ENCODE results near the gene SUGCT. TPM values are rescaled to one million over a fixed set of nuclear protein-coding genes. Genes with fewer than 3 reads are reported as not detected.

Gene SUGCT
- total RNA-seq, 2 donors from 2014 or later = 0.66 to 0.80 TPM

- no peak overlapping the region for H3K4me3 Mint-ChIP-seq
- H3K27ac Mint-ChIP-seq = no peak overlapping the region
- no peaks in the 10 kb centered on the region for H3K4me1 Mint-ChIP-seq
- ATAC-seq (replicated peaks) = no peak
- H3K9me3 Mint-ChIP-seq = peaks cover 9% of the 10 kb centered on the region
- no peaks in the 10 kb centered on the region for H3K36me3 Mint-ChIP-seq (ENCODE audit: low read depth)
- no peaks in the 10 kb centered on the region for H3K27me3 Mint-ChIP-seq
Observed at GRCh38 chr7:40780460-40780859, 645.7 kb downstream of the SUGCT start.

DNA sequence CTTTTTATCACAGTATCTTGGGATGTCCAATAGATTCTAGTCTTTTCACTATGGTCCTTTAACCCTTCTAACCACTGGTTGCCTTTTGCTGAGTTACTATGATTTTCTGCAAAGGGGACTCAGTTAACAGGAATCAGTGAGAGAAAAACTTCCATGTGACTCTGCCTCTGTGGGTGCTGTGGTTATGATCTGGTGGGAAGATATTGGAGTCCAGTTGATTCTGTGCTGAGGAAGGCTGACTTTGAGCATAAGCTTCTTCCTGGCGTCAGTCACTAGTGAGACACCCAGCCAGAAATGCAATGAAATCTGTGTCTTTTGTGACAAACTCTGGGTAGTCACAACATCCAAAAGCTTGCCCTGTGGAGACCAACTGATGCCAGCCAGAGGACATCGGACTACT lies 648.0 kb downstream of the SUGCT start:
- Mint-ChIP-seq H3K36me3 (ENCODE audit: low read depth) (no peaks in the 10 kb centered on the region), H3K27ac (no peak overlapping the region), H3K27me3 (no peaks in the 10 kb centered on the region), H3K9me3 (peaks cover 3% of the 10 kb centered on the region), H3K4me1 (no peaks in the 10 kb centered on the region), H3K4me3 (no peak overlapping the region)
- ATAC-seq (replicated peaks) = no peak

DNA sequence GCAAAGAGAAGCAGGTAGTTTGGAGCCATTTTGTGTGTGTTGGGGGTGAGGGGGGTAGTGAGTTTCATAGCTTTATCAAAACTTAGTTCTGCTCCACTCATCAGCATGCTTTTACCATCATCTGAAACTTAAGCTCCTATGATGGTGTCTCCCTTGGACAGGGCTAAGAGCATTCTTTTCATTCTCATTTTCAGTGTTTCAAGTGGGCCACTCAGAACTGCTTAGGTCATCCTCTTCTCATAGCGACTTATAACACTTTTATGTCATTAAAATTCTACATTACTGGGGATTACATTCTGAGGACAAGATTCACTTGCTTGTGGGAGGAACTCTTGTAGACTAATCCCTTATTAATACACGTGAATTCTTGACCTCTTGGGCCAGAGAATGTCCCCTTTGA lies 649.4 kb downstream of the SUGCT start:
- Mint-ChIP-seq H3K4me1 (no peaks in the 10 kb centered on the region), H3K27ac (no peak overlapping the region), H3K36me3 (ENCODE audit: low read depth) (no peaks in the 10 kb centered on the region), H3K9me3 (peaks cover 3% of the 10 kb centered on the region), H3K27me3 (no peaks in the 10 kb centered on the region), H3K4me3 (no peak overlapping the region)
- no peak for ATAC-seq (replicated peaks)

- Mint-ChIP-seq H3K27me3 (no peaks in the 10 kb centered on the region), H3K9me3 (peaks cover 6% of the 10 kb centered on the region), H3K27ac (no peak overlapping the region), H3K4me1 (no peaks in the 10 kb centered on the region), H3K4me3 (no peak overlapping the region), H3K36me3 (ENCODE audit: low read depth) (no peaks in the 10 kb centered on the region)
- no peak for ATAC-seq (replicated peaks)
Observed at GRCh38 chr7:40786909-40787308, 652.1 kb downstream of the SUGCT start.

GRCh38 chr7:40793132-40793531 lies 658.3 kb downstream of the SUGCT start:
- Mint-ChIP-seq H3K4me3 (no peak overlapping the region), H3K36me3 (ENCODE audit: low read depth) (no peaks in the 10 kb centered on the region), H3K9me3 (peaks cover 7% of the 10 kb centered on the region), H3K4me1 (no peaks in the 10 kb centered on the region), H3K27me3 (no peaks in the 10 kb centered on the region), H3K27ac (no peak overlapping the region)
- ATAC-seq (replicated peaks) = no peak

- H3K9me3 Mint-ChIP-seq = peaks cover 4% of the 10 kb centered on the region
- H3K4me3 Mint-ChIP-seq = no peak overlapping the region
- H3K4me1 Mint-ChIP-seq = no peaks in the 10 kb centered on the region
- no peak for ATAC-seq (replicated peaks)
- no peaks in the 10 kb centered on the region for H3K27me3 Mint-ChIP-seq
- no peaks in the 10 kb centered on the region for H3K36me3 Mint-ChIP-seq (ENCODE audit: low read depth)
- no peak overlapping the region for H3K27ac Mint-ChIP-seq
Observed at GRCh38 chr7:40795607-40796006, 660.8 kb downstream of the SUGCT start.

- no peaks in the 10 kb centered on the region for H3K27me3 Mint-ChIP-seq
- ATAC-seq (replicated peaks) = no peak
- H3K27ac Mint-ChIP-seq = no peak overlapping the region
- H3K36me3 Mint-ChIP-seq (ENCODE audit: low read depth) = no peaks in the 10 kb centered on the region
- peaks cover 4% of the 10 kb centered on the region for H3K9me3 Mint-ChIP-seq
- H3K4me3 Mint-ChIP-seq = no peak overlapping the region
- H3K4me1 Mint-ChIP-seq = no peaks in the 10 kb centered on the region
Observed at GRCh38 chr7:40796723-40797122, 661.9 kb downstream of the SUGCT start.

GRCh38 chr7:40798613-40799012 lies 663.8 kb downstream of the SUGCT start:
- no peaks in the 10 kb centered on the region for H3K4me1 Mint-ChIP-seq
- no peak overlapping the region for H3K27ac Mint-ChIP-seq
- H3K27me3 Mint-ChIP-seq = no peaks in the 10 kb centered on the region
- no peak overlapping the region for H3K4me3 Mint-ChIP-seq
- H3K9me3 Mint-ChIP-seq = peaks cover 8% of the 10 kb centered on the region
- no peaks in the 10 kb centered on the region for H3K36me3 Mint-ChIP-seq (ENCODE audit: low read depth)
- ATAC-seq (replicated peaks) = no peak

DNA sequence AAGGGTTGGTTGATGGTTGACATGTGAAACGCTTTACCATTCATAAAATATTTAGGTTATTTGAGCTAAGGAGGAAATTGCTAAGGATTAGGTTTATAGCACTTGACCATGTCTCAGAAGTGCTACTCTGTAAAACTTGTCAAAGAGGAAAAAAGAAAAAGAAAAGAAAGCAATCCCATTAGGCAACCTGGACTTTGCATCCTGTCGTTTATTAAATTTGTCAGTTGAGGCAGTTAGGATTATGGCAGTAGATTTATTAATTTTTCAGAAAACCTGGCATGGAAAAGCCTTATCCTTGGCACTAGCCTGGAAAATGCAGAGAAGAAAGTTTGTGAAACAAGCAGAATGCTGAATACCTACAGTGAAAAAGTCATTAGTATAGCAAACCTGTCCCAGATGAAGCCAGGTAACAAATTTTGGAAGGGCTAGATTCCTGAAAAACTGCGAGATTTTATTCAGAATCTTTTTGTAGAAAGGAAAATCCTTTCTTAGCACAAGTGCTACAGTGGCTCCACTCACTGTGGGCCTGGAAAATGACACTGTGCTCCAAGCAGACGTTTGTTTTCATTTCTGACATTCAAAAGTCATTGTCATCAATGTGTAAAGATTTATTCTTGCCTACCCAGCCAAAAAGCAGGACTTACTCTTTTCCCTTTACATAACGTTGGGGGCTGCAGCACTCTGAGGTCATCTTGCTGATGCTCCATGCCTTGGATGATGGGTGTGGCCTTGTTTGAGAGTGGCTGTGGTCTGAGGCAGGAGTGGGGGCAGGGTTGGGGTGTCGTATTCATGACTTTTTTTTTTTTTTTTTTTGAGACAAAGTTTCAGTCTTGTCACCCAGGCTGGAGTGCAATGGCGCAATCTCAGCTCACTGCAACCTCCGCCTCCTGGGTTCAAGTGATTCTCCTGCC lies 664.9 kb downstream of the SUGCT start:
- Mint-ChIP-seq H3K27ac (no peak overlapping the region), H3K4me1 (no peaks in the 10 kb centered on the region), H3K9me3 (peaks cover 8% of the 10 kb centered on the region)

DNA sequence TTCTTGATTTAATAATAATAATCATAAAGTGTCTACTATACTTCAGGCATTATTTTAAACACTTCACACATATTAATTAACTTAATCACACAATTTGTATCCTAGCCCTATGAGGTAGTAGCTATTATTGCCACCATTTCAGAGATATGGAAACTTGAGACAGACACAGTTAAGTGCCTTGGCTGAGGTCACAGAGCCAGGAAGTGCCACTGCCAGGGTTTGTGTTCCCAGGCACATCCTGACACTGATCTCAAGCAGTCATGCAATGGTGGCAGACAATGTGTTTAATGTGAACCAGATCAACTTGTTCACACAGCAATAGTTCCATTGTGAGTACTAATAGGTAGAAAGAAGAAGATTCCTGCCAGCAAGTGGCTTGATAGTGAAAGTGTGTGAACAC lies 666.0 kb downstream of the SUGCT start:
- no peaks in the 10 kb centered on the region for H3K4me1 Mint-ChIP-seq
- H3K27ac Mint-ChIP-seq = no peak overlapping the region
- H3K36me3 Mint-ChIP-seq (ENCODE audit: low read depth) = no peaks in the 10 kb centered on the region
- H3K9me3 Mint-ChIP-seq = peaks cover 8% of the 10 kb centered on the region
- ATAC-seq (replicated peaks) = no peak
- H3K27me3 Mint-ChIP-seq = no peaks in the 10 kb centered on the region
- H3K4me3 Mint-ChIP-seq = no peak overlapping the region

More for the DNA sequence above, 664.9 kb downstream of the SUGCT start:
- Mint-ChIP-seq H3K4me3 (no peak overlapping the region), H3K36me3 (ENCODE audit: low read depth) (no peaks in the 10 kb centered on the region), H3K27me3 (no peaks in the 10 kb centered on the region)
- ATAC-seq (replicated peaks) = no peak

- no peak overlapping the region for H3K4me3 Mint-ChIP-seq
- H3K27ac Mint-ChIP-seq = no peak overlapping the region
- no peaks in the 10 kb centered on the region for H3K4me1 Mint-ChIP-seq
- ATAC-seq (replicated peaks) = no peak
- H3K27me3 Mint-ChIP-seq = no peaks in the 10 kb centered on the region
- H3K36me3 Mint-ChIP-seq (ENCODE audit: low read depth) = no peaks in the 10 kb centered on the region
- H3K9me3 Mint-ChIP-seq = peaks cover 4% of the 10 kb centered on the region
Observed at GRCh38 chr7:40802497-40802896, 667.7 kb downstream of the SUGCT start.

GRCh38 chr7:40804477-40805215 lies 669.8 kb downstream of the SUGCT start:
- no peaks in the 10 kb centered on the region for H3K4me1 Mint-ChIP-seq
- ATAC-seq (replicated peaks) = no peak
- no peaks in the 10 kb centered on the region for H3K36me3 Mint-ChIP-seq (ENCODE audit: low read depth)
- no peak overlapping the region for H3K4me3 Mint-ChIP-seq
- no peaks in the 10 kb centered on the region for H3K27me3 Mint-ChIP-seq
- H3K9me3 Mint-ChIP-seq = peaks cover 4% of the 10 kb centered on the region
- H3K27ac Mint-ChIP-seq = no peak overlapping the region

GRCh38 chr7:40805361-40805760 lies 670.6 kb downstream of the SUGCT start:
- Mint-ChIP-seq H3K27ac (no peak overlapping the region), H3K36me3 (ENCODE audit: low read depth) (no peaks in the 10 kb centered on the region), H3K9me3 (peaks cover 4% of the 10 kb centered on the region), H3K27me3 (no peaks in the 10 kb centered on the region), H3K4me1 (no peaks in the 10 kb centered on the region), H3K4me3 (no peak overlapping the region)
- no peak for ATAC-seq (replicated peaks)

- Mint-ChIP-seq H3K36me3 (ENCODE audit: low read depth) (no peaks in the 10 kb centered on the region), H3K27ac (no peak overlapping the region), H3K4me3 (no peak overlapping the region), H3K4me1 (no peaks in the 10 kb centered on the region), H3K27me3 (no peaks in the 10 kb centered on the region), H3K9me3 (peaks cover 20% of the 10 kb centered on the region)
- ATAC-seq (replicated peaks) = no peak
Observed at GRCh38 chr7:40808378-40808942, 673.7 kb downstream of the SUGCT start.

DNA sequence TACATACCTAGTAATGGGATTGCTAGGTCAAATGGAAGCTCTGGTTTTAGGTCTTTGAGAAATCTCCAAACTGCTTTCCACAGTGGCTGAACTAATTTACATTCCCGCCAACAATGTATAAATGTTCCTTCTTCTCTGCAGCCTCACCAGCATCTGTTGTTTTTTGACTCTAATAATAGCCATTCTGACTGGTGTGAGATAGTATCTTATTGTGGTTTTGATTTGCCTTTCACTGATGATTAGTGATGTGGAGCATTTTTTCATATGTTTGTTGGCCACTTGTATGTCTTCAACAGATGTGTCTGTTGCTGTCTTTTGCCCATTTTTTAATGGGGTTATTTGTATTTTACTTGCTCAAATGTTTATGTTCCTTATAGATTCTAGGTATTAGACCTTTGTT lies 675.5 kb downstream of the SUGCT start:
- Mint-ChIP-seq H3K27me3 (no peaks in the 10 kb centered on the region), H3K4me3 (no peak overlapping the region), H3K27ac (no peak overlapping the region), H3K4me1 (no peaks in the 10 kb centered on the region), H3K9me3 (peaks cover 25% of the 10 kb centered on the region), H3K36me3 (ENCODE audit: low read depth) (no peaks in the 10 kb centered on the region)
- ATAC-seq (replicated peaks) = no peak
